ENCODE data around the gene FLNC. TPM values are rescaled to one million over a fixed set of nuclear protein-coding genes. Genes with fewer than 3 reads are reported as not detected.
A peak's percentile ranks its signal among the peaks of the same experiment; 100 is the strongest.

Gene FLNC
- polyA plus RNA-seq, 1 of the 3 experiments (the other 2 are of a cell fraction) = 43.7 TPM

DNA sequence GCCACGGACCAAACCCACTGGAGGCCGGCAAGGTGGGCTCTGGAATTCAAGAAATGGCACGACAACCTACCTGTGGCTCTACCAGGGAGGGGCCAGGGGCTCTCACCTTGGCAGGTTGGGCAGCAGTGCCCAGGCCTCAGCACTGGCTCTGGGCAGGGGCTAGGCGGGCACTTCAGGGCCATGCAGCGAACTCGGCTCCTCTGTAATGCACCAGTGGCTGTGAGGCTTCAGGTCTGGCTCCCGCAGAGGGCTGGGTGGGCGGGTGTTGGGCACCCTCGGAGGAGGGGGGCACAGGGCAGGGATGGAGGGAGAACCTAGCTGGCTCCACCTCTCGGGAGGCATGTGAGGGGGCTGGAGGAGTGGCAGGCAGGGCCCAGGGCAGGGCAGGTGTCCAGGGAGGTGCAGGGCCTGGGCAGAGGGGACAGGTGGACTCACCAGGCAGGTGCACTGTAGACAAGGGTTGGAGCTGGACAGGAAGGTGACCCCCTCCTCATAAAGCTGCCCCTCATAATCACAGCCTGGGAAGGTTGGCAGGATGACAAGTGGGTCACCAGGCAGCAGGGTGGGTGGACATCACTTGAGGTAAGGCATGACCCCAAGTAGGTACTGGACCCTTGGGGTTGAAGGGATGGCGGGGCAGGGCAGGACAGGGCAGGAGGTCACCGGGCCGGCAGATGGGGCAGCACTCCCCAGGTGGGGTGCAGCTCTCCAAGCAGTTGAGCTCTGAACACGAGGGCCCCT is 73.6 kb downstream of the FLNC start:
- no peaks in the 10 kb centered on the region for H3K79me2 ChIP-seq (ENCODE audit: insufficient read depth)
- DNase-seq = peak; percentile 36
- POLR2A ChIA-PET = no interaction called here
- 50% methylated on average over 8 of the region's 14 CpGs for WGBS (ENCODE audit: low lambda C conversion rate)
- 0 out of 2 replicates have a peak, but pooled peaks cover 8% of the 10 kb centered on the region for H3K27me3 ChIP-seq (ENCODE audit: insufficient read depth)
- H3K4me3 ChIP-seq (ENCODE audit: low read depth in 2 of 2, low read length in 1 of 2) = no peak overlapping the region
- H3K9me3 ChIP-seq = 0 out of 2 replicates have a peak, but pooled peaks cover 8% of the 10 kb centered on the region
- peaks cover 0 to 4% of the 10 kb centered on the region in 2 experiments; a peak in 1 of 4 replicates for H3K4me1 ChIP-seq (ENCODE audit: control insufficient read depth in 1 of 2, insufficient read depth in 2 of 2, low read depth in 1 of 2, low read length in 1 of 2)
- no peaks in the 10 kb centered on the region for H3K36me3 ChIP-seq (replicated peaks in 1 of 2; ENCODE audit: control insufficient read depth in 1 of 2, insufficient read depth in 2 of 2, low read length in 1 of 2)
- H4K20me1 ChIP-seq (ENCODE audit: insufficient read depth) = no peaks in the 10 kb centered on the region
- H3K9me2 ChIP-seq = no peaks in the 10 kb centered on the region
- no peak overlapping the region for H2AFZ ChIP-seq (ENCODE audit: low read depth)
- no peak overlapping the region for H3K9ac ChIP-seq
- TF ChIP-seq RAD21 (IDR thresholded peaks at IDR 0.05; ENCODE audit: low read length) = no peak
- TF ChIP-seq USF2 (IDR thresholded peaks at IDR 0.05; ENCODE audit: borderline replicate concordance, low read depth, low read length) = no peak
- TF ChIP-seq REST (IDR thresholded peaks at IDR 0.05; ENCODE audit: low read depth, low read length) = no peak
- TF ChIP-seq, protein P1, sequence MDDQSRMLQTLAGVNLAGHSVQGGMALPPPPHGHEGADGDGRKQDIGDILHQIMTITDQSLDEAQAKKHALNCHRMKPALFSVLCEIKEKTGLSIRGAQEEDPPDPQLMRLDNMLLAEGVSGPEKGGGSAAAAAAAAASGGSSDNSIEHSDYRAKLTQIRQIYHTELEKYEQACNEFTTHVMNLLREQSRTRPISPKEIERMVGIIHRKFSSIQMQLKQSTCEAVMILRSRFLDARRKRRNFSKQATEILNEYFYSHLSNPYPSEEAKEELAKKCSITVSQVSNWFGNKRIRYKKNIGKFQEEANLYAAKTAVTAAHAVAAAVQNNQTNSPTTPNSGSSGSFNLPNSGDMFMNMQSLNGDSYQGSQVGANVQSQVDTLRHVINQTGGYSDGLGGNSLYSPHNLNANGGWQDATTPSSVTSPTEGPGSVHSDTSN (IDR thresholded peaks at IDR 0.05) = no peak
- no peak for TF ChIP-seq MAX (IDR thresholded peaks at IDR 0.05; ENCODE audit: low read depth)
- TF ChIP-seq EP300 (IDR thresholded peaks at IDR 0.05; ENCODE audit: borderline replicate concordance in 1 of 2, low read depth in 1 of 2, low read length in 1 of 2) = no peak
- CTCF ChIA-PET = interaction anchor here (0.7 to 9.2 kb wide), 25 partner anchors 8 to 556 kb away, joined by 3 to 137 read pairs (median 3); no protein-coding TSS in a partner anchor
- no peak overlapping the region for H3K4me2 ChIP-seq
- no peaks in the 10 kb centered on the region for H3F3A ChIP-seq (replicated peaks; ENCODE audit: insufficient read depth)
- H3K27ac ChIP-seq (ENCODE audit: low read depth in 2 of 2, low read length in 1 of 2) = no peak overlapping the region

Measured in SK-N-SH (cell line).